ENCODE results near the gene STATH. TPM values are rescaled to one million over a fixed set of nuclear protein-coding genes. Genes with fewer than 3 reads are reported as not detected.

STATH gene, protein sequence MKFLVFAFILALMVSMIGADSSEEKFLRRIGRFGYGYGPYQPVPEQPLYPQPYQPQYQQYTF
- not detected for total RNA-seq

DNA sequence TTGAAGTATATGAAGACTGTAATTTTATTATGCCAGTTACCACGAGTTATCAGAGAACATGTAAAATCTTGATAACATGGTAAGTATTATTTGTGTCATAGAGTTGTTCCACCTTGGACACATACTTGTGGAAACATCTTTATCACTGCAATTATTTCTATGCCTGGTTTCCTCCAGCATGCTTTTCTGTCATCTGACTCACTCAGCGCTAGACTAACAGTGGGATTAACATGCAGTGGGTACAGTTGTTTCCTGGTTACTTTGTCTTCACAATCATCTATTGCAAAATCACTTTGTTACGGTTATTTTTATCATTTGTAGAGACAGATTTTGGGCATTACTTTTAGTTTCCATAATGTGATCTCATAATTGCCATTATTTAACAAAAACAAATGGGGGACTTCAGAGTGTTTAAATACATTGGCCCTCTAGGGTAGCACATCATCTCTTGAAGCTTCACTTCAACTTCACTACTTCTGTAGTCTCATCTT is at the start of gene STATH:
STATH (plus strand) TSS at position 441 of the 491 bp plus-strand sequence. CDS start 2,472 bp downstream, outside the sequence.
- no peak within 1 kb of the TSS for H3K27ac ChIP-seq

DNA sequence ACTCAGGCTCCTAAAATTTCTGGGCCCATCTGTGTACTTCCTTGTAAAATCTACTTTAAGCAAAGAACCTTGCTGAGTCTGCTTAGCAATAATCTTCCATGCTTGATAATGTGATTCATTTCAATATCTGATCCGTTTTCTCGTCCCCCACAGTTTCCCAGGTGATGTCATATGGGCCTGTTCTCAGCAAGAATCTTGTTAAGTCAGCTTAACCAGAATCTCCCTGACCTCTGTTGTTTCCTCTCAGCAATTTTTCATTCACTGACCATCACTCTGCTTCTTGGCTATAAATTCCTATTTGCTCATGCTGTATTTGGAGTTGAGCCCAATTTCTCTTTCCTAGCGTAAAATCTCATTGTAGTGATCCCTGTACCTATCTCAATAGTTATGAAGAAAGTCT is 44.2 kb upstream of the STATH start:
- Histone ChIP-seq H3K4me1 (no peaks in the 10 kb centered on the region), H3K27ac (no peak overlapping the region), H3K4me3 (no peak overlapping the region), H3K36me3 (no peaks in the 10 kb centered on the region), H3K9me3 (no peaks in the 10 kb centered on the region), H3K27me3 (no peaks in the 10 kb centered on the region)
- 55 to 77% methylated on average over 3 of the region's 3 CpGs for WGBS, 2 donors (ENCODE audit: low coverage in 1 of 2)
- ATAC-seq = no peak
- TF ChIP-seq POLR2AphosphoS5 (IDR thresholded peaks at IDR 0.05) (no peak), POLR2A (IDR thresholded peaks at IDR 0.05) (no peak), EP300 (IDR thresholded peaks at IDR 0.05) (no peak)
- TF ChIP-seq, protein P1, sequence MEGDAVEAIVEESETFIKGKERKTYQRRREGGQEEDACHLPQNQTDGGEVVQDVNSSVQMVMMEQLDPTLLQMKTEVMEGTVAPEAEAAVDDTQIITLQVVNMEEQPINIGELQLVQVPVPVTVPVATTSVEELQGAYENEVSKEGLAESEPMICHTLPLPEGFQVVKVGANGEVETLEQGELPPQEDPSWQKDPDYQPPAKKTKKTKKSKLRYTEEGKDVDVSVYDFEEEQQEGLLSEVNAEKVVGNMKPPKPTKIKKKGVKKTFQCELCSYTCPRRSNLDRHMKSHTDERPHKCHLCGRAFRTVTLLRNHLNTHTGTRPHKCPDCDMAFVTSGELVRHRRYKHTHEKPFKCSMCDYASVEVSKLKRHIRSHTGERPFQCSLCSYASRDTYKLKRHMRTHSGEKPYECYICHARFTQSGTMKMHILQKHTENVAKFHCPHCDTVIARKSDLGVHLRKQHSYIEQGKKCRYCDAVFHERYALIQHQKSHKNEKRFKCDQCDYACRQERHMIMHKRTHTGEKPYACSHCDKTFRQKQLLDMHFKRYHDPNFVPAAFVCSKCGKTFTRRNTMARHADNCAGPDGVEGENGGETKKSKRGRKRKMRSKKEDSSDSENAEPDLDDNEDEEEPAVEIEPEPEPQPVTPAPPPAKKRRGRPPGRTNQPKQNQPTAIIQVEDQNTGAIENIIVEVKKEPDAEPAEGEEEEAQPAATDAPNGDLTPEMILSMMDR (IDR thresholded peaks at IDR 0.05) = no peak

More for the DNA sequence above, at the start of gene STATH:
- Histone ChIP-seq H3K27me3 (no peaks in the 10 kb centered on the region), H3K9me3 (no peaks in the 10 kb centered on the region), H3K4me1 (no peaks in the 10 kb centered on the region), H3K4me3 (no peak within 1 kb of the TSS), H3K36me3 (no peaks in the 10 kb centered on the region)
- no peak for ATAC-seq
- TF ChIP-seq POLR2AphosphoS5 (IDR thresholded peaks at IDR 0.05) = no peak
- no peak for TF ChIP-seq POLR2A (IDR thresholded peaks at IDR 0.05)
- 62 to 68% methylated on average over 2 to 3 of the region's 3 CpGs for WGBS, 2 donors (ENCODE audit: low coverage in 1 of 2)

DNA sequence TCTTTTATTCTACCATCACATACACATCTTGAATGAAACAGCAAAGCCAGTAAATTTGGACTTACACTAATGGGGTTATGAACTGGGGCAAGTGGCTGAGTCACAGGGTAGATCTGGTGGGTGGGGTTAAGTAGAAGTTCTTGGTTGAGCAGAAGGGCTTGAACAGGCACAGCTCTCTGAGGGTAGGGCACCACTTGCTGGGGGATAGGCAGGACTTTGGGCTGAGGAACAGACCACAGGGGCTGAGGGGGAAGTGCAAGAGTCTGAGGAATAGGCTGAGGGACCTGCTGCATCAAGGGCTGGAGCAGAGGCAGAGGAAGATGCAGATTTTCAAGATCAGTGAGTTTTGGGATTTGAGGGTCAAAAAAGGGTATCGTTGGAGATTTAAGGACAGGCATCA is 38.6 kb upstream of the STATH start:
- 100% methylated on average over 1 of the region's 1 CpG for WGBS, 2 donors (ENCODE audit: low coverage in 1 of 2)
- no peak for ATAC-seq
- H3K36me3 ChIP-seq = no peaks in the 10 kb centered on the region
- no peak overlapping the region for H3K4me3 ChIP-seq
- H3K27ac ChIP-seq = no peak overlapping the region
- no peaks in the 10 kb centered on the region for H3K27me3 ChIP-seq
- TF ChIP-seq EP300 (IDR thresholded peaks at IDR 0.05) = no peak
- TF ChIP-seq POLR2A (IDR thresholded peaks at IDR 0.05) = no peak
- TF ChIP-seq, protein P1 (IDR thresholded peaks at IDR 0.05) = no peak
- no peak for TF ChIP-seq POLR2AphosphoS5 (IDR thresholded peaks at IDR 0.05)
- H3K4me1 ChIP-seq = no peaks in the 10 kb centered on the region
- peaks cover 0 to 2% (median 0%) of the 10 kb centered on the region in 3 donors for H3K9me3 ChIP-seq

DNA sequence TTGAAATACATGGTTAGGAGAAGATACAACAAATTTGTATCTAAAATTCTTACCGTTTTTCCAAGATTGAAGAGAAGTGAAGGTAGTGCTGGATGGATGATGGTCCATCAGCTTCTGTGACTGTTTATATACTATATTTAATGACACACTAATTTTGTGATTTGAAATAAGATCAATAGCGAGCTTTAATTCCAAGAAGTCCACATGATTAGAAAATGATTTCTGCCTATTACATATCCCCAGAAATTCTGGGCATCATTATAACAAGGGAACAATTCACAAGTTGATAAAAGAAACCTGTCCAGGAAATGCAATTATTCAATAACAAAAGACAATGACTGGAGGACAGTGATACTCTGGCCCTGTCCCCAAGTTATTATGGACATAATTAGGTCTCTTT is 30.1 kb upstream of the STATH start, which contains the start of gene CSN2:
CSN2 (minus strand) TSS at position 101 of the 400 bp plus-strand sequence. CDS start 4,733 bp downstream, outside the sequence.
- Histone ChIP-seq H3K36me3 (no peaks in the 10 kb centered on the region), H3K4me3 (no peak within 1 kb of the TSS), H3K4me1 (no peaks in the 10 kb centered on the region), H3K27me3 (no peaks in the 10 kb centered on the region), H3K9me3 (peaks cover 0 to 4% (median 0%) of the 10 kb centered on the region in 3 donors), H3K27ac (no peak within 1 kb of the TSS)
- ATAC-seq = no peak
- 78 to 88% methylated on average over 2 of the region's 2 CpGs for WGBS, 2 donors (ENCODE audit: low coverage in 1 of 2)
- TF ChIP-seq POLR2AphosphoS5 (IDR thresholded peaks at IDR 0.05) = no peak
- no peak for TF ChIP-seq POLR2A (IDR thresholded peaks at IDR 0.05)
- TF ChIP-seq, protein P1 (IDR thresholded peaks at IDR 0.05) = no peak
- TF ChIP-seq EP300 (IDR thresholded peaks at IDR 0.05) = no peak

DNA sequence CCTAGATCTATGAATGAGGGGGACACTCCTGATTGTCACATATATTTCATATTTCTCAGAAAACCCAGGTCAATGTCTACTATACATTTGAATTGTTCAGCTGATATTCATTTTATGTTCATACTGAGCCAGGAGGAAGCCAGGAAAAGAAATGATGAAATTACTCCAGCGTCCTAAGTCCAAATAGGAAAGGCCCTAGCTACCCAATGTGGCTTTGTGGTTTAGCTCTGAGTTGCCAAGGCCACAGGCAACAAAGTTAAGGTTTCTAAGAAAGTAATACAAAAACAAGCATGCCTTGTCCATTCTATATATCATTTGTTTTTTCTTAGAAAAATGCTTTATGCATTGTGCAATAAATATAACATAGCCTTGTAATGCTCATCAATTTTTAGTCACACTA is 25.7 kb upstream of the STATH start:
- TF ChIP-seq, protein P1 (IDR thresholded peaks at IDR 0.05) = no peak
- TF ChIP-seq POLR2AphosphoS5 (IDR thresholded peaks at IDR 0.05) (no peak), EP300 (IDR thresholded peaks at IDR 0.05) (no peak), POLR2A (IDR thresholded peaks at IDR 0.05) (no peak)
- Histone ChIP-seq H3K9me3 (no peaks in the 10 kb centered on the region), H3K4me3 (no peak overlapping the region), H3K27me3 (no peaks in the 10 kb centered on the region), H3K27ac (no peak overlapping the region), H3K4me1 (no peaks in the 10 kb centered on the region), H3K36me3 (no peaks in the 10 kb centered on the region)
- WGBS, 2 donors (ENCODE audit: low coverage in 1 of 2) = 67 to 83% methylated on average over 1 of the region's 1 CpG
- ATAC-seq = no peak
